OCI-LY7 (cell line): ENCODE data around the gene FBH1.
"Not testable (repeated sequence)": the region's sequence is repeated elsewhere in the genome, so short reads cannot be mapped to it uniquely, and the experiment has no call there.

ENCODE experiments used
- EZH2phosphoT487 ChIP-seq: fragments of 200-600 bp; sonication (generic); IDR thresholded peaks from 2 replicates; pipeline ENCODE4 v1.6.1; 2018; ENCODE audit warnings: low read depth, borderline replicate concordance, mild to moderate bottlenecking, mixed run types, antibody characterized with exemption, low read length, moderate library complexity, mixed read lengths
- TF ChIP-seq, protein P1 (sequence below): fragments of 200-600 bp; sonication (generic); conservative IDR thresholded peaks from 2 replicates; pipeline ENCODE4 v1.5.1; 2014; ENCODE audit warnings: mild to moderate bottlenecking, antibody characterized with exemption, low read length, moderate library complexity, mixed read lengths

DNA sequence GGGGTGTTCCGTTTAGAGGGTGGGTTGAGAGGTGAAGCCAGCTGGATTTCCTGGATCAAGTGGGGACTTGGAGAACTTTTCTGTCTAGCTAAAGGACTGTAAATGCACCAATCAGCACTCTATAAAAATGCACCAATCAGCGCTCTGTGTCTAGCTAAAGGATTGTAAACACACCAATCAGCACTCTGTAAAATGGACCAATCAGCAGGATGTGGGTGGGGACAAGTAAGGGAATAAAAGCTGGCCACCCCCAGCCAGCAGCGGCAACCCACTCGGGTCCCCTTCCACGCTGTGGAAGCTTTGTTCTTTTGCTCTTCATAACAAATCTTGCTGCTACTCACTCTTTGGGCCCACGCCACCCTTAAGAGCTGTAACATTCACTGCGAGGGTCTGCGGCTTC lies 21.7 kb upstream of the FBH1 start:
- TF ChIP-seq, protein P1, sequence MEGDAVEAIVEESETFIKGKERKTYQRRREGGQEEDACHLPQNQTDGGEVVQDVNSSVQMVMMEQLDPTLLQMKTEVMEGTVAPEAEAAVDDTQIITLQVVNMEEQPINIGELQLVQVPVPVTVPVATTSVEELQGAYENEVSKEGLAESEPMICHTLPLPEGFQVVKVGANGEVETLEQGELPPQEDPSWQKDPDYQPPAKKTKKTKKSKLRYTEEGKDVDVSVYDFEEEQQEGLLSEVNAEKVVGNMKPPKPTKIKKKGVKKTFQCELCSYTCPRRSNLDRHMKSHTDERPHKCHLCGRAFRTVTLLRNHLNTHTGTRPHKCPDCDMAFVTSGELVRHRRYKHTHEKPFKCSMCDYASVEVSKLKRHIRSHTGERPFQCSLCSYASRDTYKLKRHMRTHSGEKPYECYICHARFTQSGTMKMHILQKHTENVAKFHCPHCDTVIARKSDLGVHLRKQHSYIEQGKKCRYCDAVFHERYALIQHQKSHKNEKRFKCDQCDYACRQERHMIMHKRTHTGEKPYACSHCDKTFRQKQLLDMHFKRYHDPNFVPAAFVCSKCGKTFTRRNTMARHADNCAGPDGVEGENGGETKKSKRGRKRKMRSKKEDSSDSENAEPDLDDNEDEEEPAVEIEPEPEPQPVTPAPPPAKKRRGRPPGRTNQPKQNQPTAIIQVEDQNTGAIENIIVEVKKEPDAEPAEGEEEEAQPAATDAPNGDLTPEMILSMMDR: not testable (repeated sequence)
- TF ChIP-seq EZH2phosphoT487: not testable (repeated sequence)
